ENCODE results near the gene ALDH5A1. TPM values are rescaled to one million over a fixed set of nuclear protein-coding genes. Genes with fewer than 3 reads are reported as not detected.

ALDH5A1 gene
- total RNA-seq, 1 donor from 2014 or later = 14.2 TPM

DNA sequence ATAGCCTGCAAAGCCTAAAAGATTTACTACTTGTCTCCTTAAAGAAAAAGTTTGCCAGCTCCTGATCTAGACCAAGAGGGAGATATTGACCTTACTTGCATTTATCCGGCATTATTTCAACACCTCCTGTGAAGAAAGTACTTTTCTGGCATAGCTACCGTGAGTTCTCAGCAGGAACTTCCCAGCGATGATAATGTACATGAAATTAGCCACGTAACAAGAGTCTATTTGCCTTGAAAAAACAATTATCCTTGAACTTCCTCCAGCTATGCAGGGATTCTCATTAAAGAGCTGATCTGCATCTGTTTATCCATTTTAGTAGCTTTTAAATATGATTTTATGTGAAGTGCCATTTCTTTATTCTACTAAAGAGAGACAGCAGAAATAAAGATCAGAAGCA, 41.7 kb downstream of the ALDH5A1 start:
- no peak for DNase-seq (ENCODE audit: extremely low spot score in 2 of 2)
- peaks cover 0 to 22% of the 10 kb centered on the region in 2 donors for H3K36me3 ChIP-seq
- no peaks in the 10 kb centered on the region for H3K9me3 ChIP-seq
- TF ChIP-seq POLR2AphosphoS5 (IDR thresholded peaks at IDR 0.05; ENCODE audit: insufficient read depth in 1 of 2, low read depth in 1 of 2) = no peak
- no peak for TF ChIP-seq POLR2A (IDR thresholded peaks at IDR 0.05)
- TF ChIP-seq, protein P1, sequence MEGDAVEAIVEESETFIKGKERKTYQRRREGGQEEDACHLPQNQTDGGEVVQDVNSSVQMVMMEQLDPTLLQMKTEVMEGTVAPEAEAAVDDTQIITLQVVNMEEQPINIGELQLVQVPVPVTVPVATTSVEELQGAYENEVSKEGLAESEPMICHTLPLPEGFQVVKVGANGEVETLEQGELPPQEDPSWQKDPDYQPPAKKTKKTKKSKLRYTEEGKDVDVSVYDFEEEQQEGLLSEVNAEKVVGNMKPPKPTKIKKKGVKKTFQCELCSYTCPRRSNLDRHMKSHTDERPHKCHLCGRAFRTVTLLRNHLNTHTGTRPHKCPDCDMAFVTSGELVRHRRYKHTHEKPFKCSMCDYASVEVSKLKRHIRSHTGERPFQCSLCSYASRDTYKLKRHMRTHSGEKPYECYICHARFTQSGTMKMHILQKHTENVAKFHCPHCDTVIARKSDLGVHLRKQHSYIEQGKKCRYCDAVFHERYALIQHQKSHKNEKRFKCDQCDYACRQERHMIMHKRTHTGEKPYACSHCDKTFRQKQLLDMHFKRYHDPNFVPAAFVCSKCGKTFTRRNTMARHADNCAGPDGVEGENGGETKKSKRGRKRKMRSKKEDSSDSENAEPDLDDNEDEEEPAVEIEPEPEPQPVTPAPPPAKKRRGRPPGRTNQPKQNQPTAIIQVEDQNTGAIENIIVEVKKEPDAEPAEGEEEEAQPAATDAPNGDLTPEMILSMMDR (IDR thresholded peaks at IDR 0.05) = no peak
- intact Hi-C loops (cut with DNase I) = no loop called here
- no peaks in the 10 kb centered on the region for H3K27me3 ChIP-seq
- H3K4me3 ChIP-seq = no peak overlapping the region
- H3K27ac ChIP-seq = no peak overlapping the region
- no peaks in the 10 kb centered on the region for H3K4me1 ChIP-seq

DNA sequence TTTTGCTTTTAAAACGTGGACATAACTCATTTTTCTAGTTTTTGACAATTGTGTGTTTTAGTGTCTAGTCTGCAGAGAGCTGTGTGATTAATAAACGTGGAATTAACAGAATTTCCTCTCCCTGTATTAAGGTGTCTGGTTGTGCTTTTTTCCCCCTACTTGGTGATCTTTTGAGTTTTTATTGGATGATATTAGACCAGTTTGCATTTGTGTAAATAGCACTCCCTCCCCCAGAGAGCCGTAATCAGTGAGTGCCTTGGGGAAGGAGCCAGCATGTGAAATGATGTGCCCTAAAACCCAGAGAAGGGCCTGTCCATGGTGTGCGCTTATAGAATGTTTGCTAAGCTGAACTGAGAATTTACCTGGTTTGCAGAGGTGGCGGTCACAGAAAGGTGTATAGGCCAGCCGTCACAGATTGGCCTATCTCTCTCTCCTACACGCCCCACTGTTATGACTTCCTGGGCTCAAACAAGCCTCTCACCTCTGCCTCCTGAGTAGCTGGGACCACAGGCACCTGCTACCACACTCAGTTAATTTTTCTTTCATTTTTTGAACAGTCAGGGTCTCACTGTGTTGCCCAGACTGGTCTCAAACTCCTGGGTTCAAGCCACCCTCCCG, 42.4 kb downstream of the ALDH5A1 start:
- Histone ChIP-seq H3K4me1 (no peaks in the 10 kb centered on the region), H3K27me3 (no peaks in the 10 kb centered on the region), H3K27ac (no peak overlapping the region), H3K9me3 (no peaks in the 10 kb centered on the region), H3K36me3 (peaks cover 0 to 17% of the 10 kb centered on the region in 2 donors), H3K4me3 (no peak overlapping the region)
- DNase-seq (ENCODE audit: extremely low spot score in 2 of 2) = no peak
- no peak for TF ChIP-seq POLR2AphosphoS5 (IDR thresholded peaks at IDR 0.05; ENCODE audit: insufficient read depth in 1 of 2, low read depth in 1 of 2)
- TF ChIP-seq, protein P1 (IDR thresholded peaks at IDR 0.05) = no peak
- no peak for TF ChIP-seq POLR2A (IDR thresholded peaks at IDR 0.05)
- intact Hi-C loops (cut with DNase I) = no loop called here

DNA sequence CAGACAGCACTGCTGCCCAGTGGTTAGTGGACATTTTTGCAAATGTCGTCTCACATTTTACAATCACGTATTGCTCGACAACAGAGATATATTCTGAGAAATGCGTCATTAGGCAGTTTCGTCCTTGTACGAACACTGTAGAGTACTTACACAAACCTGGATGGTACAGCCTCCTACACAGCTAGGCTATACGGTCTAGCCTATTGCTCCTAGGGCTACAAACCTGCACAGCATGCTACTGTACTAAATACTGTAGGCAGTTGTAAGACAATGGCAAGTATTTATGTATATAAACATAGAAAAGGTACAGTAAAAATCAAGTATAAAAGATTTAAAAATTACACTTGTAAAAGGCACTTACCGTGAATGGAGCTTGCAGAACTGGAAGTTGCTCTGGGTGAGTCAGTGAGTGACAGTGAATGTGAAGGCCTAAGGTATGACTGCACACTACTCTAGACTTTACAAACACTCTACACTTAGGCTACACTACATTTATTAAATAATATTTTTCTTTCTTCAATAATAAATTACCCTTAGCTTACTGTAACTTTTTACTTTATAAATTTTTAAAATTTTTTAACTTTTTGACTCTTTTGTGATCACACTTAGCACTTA, 43.1 kb downstream of the ALDH5A1 start:
- H3K27me3 ChIP-seq = no peaks in the 10 kb centered on the region
- H3K9me3 ChIP-seq = no peaks in the 10 kb centered on the region
- no peaks in the 10 kb centered on the region for H3K4me1 ChIP-seq
- H3K36me3 ChIP-seq = peaks cover 0 to 17% of the 10 kb centered on the region in 2 donors
- DNase-seq (ENCODE audit: extremely low spot score in 2 of 2) = no peak
- no peak overlapping the region for H3K4me3 ChIP-seq
- TF ChIP-seq POLR2A (IDR thresholded peaks at IDR 0.05) = no peak
- no peak for TF ChIP-seq POLR2AphosphoS5 (IDR thresholded peaks at IDR 0.05; ENCODE audit: insufficient read depth in 1 of 2, low read depth in 1 of 2)
- TF ChIP-seq, protein P1 (IDR thresholded peaks at IDR 0.05) = no peak
- no peak overlapping the region for H3K27ac ChIP-seq
- intact Hi-C loops (cut with DNase I) = no loop called here

DNA sequence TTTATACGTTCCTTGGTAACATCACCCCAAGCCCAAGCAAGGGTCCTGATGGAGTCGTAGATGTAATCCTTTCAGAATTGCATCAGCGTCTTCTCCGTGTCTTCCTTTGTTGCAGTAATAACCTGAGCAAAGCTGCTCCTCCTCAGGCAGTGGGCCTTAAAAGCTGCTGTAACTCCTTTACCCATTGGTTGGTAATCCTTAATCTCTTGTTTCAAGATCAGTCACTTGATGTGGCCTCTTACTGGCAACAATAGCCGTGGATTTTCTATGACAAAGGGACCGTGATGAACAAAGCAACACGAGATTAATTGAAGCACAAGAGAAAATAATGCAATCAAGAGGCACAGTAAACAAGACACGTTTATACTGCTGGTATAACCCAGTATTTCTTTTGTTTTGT, 44.6 kb downstream of the ALDH5A1 start:
- no peak for DNase-seq (ENCODE audit: extremely low spot score in 2 of 2)
- no peak for TF ChIP-seq POLR2AphosphoS5 (IDR thresholded peaks at IDR 0.05; ENCODE audit: insufficient read depth in 1 of 2, low read depth in 1 of 2)
- intact Hi-C loops (cut with DNase I) = no loop called here

DNA sequence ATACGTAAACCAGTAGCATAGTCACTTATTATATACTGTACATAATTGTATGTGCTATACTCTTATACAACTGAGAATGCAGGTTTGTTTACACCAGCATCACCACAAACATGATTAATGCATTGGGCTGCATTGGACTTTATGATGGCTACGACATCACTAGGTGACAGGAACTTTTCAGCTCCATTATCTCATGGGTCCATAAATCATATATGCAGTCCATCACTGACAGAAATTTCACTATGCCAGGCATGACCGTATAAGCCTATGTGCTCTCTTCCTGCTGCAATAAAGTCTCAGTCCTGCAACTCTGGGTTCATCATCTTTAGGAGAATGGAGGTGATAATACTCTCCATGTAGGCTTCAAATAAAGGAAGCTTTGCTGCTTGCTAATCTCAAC, 45.4 kb downstream of the ALDH5A1 start:
- no peak for DNase-seq (ENCODE audit: extremely low spot score in 2 of 2)
- no peaks in the 10 kb centered on the region for H3K9me3 ChIP-seq

More for the DNA sequence above, 44.6 kb downstream of the ALDH5A1 start:
- Histone ChIP-seq H3K9me3 (no peaks in the 10 kb centered on the region), H3K4me3 (no peak overlapping the region), H3K4me1 (no peaks in the 10 kb centered on the region), H3K27ac (no peak overlapping the region), H3K27me3 (no peaks in the 10 kb centered on the region), H3K36me3 (peaks cover 0 to 4% of the 10 kb centered on the region in 2 donors)

More for the DNA sequence above, 45.4 kb downstream of the ALDH5A1 start:
- Histone ChIP-seq H3K4me3 (no peak overlapping the region), H3K36me3 (no peaks in the 10 kb centered on the region), H3K27me3 (no peaks in the 10 kb centered on the region), H3K27ac (no peak overlapping the region), H3K4me1 (no peaks in the 10 kb centered on the region)
- intact Hi-C loops (cut with DNase I) = no loop called here
- no peak for TF ChIP-seq POLR2A (IDR thresholded peaks at IDR 0.05)
- TF ChIP-seq POLR2AphosphoS5 (IDR thresholded peaks at IDR 0.05; ENCODE audit: insufficient read depth in 1 of 2, low read depth in 1 of 2) = no peak
- TF ChIP-seq, protein P1 (IDR thresholded peaks at IDR 0.05) = no peak
